ENCODE measurements around the gene EYS. TPM values are rescaled to one million over a fixed set of nuclear protein-coding genes. Genes with fewer than 3 reads are reported as not detected.

EYS gene
- total and polyA plus RNA-seq, 2 of the 8 experiments (the other 6 are each of a cell fraction or from before 2014, with no cell fraction given) = 0.05 to 0.13 TPM

DNA sequence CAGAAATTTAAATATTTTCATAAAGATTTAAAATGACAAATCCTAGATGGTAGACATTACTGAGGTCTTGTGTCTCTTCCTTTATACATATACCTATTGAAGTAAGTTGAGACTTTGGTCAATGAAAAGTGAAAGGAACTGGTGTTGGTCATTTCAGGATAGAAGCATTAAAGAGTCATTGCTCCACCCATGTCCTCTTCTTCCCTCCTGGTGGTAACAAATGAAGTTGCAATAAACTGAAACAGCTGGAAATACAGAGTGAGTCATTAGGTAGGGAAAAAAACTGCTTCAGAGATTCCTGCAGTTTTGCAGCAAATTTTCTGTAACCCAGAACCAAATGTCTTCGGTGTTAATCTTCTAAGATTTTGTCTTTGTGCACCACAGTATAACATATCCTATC, 448.0 kb downstream of the EYS start:
- no peak for DNase-seq (ENCODE audit: low read depth in 1 of 2, low spot score in 2 of 2)
- Histone ChIP-seq H2BK20ac (ENCODE audit: low read length) (no peak overlapping the region), H3K9me3 (ENCODE audit: insufficient read depth in 2 of 2, low read depth in 1 of 2, low read length in 1 of 2) (no peaks in the 10 kb centered on the region)

More for the DNA sequence above, 448.0 kb downstream of the EYS start:
- H4K5ac ChIP-seq (ENCODE audit: insufficient read length, low read depth, low read length) = no peak overlapping the region
- H2BK5ac ChIP-seq (ENCODE audit: low read depth, low read length) = no peak overlapping the region
- peak; percentile 24 for FAIRE-seq
- H3K23ac ChIP-seq (ENCODE audit: insufficient read length) = no peak overlapping the region
- CTCF ChIA-PET (ENCODE audit: partially characterized antibody) = interaction anchor here (1.0 to 1.4 kb wide), 3 partner anchors 11 to 1005 kb away, joined by 3 to 4 read pairs (median 3); no protein-coding TSS in a partner anchor
- no peaks in the 10 kb centered on the region for H3K79me2 ChIP-seq (ENCODE audit: control insufficient read depth in 1 of 2, insufficient read depth in 2 of 2, low read length in 2 of 2)
- H3K79me1 ChIP-seq (ENCODE audit: low read depth, low read length) = no peaks in the 10 kb centered on the region
- POLR2A ChIA-PET (ENCODE audit: partially characterized antibody) = no interaction called here
- no peaks in the 10 kb centered on the region for H4K20me1 ChIP-seq (replicated peaks in 1 of 2; ENCODE audit: control insufficient read depth in 1 of 2, insufficient read depth in 2 of 2, low read length in 2 of 2)
- H3K14ac ChIP-seq (ENCODE audit: insufficient read length) = no peak overlapping the region
- no peaks in the 10 kb centered on the region for H3K4me1 ChIP-seq (replicated peaks in 1 of 4; ENCODE audit: control insufficient read depth in 3 of 4, insufficient read depth in 4 of 4, low read length in 3 of 4)
- H2BK120ac ChIP-seq (replicated peaks; ENCODE audit: low read depth, low read length) = no peak overlapping the region
- H3K4me2 ChIP-seq (ENCODE audit: insufficient read depth in 1 of 2, low read depth in 2 of 2, low read length in 2 of 2) = no peak overlapping the region
- H2AFZ ChIP-seq (ENCODE audit: low read length) = no peak overlapping the region
- TF ChIP-seq RAD21 (IDR thresholded peaks at IDR 0.05 in 1 of 2, conservative IDR thresholded peaks at IDR 0.05 in 1 of 2; ENCODE audit: low read depth in 2 of 2, low read length in 2 of 2) = peak in 1 of 2 experiments; percentile 37; a peak in 2 of 4 replicates
- no peak for TF ChIP-seq GABPA (IDR thresholded peaks at IDR 0.05; ENCODE audit: borderline replicate concordance, insufficient read depth, low read length)
- TF ChIP-seq, protein P1, sequence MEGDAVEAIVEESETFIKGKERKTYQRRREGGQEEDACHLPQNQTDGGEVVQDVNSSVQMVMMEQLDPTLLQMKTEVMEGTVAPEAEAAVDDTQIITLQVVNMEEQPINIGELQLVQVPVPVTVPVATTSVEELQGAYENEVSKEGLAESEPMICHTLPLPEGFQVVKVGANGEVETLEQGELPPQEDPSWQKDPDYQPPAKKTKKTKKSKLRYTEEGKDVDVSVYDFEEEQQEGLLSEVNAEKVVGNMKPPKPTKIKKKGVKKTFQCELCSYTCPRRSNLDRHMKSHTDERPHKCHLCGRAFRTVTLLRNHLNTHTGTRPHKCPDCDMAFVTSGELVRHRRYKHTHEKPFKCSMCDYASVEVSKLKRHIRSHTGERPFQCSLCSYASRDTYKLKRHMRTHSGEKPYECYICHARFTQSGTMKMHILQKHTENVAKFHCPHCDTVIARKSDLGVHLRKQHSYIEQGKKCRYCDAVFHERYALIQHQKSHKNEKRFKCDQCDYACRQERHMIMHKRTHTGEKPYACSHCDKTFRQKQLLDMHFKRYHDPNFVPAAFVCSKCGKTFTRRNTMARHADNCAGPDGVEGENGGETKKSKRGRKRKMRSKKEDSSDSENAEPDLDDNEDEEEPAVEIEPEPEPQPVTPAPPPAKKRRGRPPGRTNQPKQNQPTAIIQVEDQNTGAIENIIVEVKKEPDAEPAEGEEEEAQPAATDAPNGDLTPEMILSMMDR (IDR thresholded peaks at IDR 0.05; ENCODE audit: control extremely low read depth in 1 of 3, insufficient read depth in 1 of 3, low read depth in 1 of 3, low read length in 3 of 3) = peak in 1 of 3 experiments; percentile 33; a peak in 1 of 4 replicates
- no peak for TF ChIP-seq HDAC2 (IDR thresholded peaks at IDR 0.05; ENCODE audit: borderline replicate concordance in 1 of 2, low read depth in 2 of 2, low read length in 2 of 2)
- TF ChIP-seq PHF8 (conservative IDR thresholded peaks at IDR 0.05; ENCODE audit: low read depth, low read length) = no peak
- TF ChIP-seq JUND (IDR thresholded peaks at IDR 0.05; ENCODE audit: low read length) = peak; percentile 80
- TF ChIP-seq SP1 (IDR thresholded peaks at IDR 0.05; ENCODE audit: low read depth, low read length) = no peak
- H3K9ac ChIP-seq (replicated peaks in 1 of 4; ENCODE audit: extremely low read depth in 1 of 4, low read depth in 3 of 4, low read length in 3 of 4) = no peak overlapping the region
- no peak overlapping the region for H4K8ac ChIP-seq (ENCODE audit: extremely low read depth, insufficient read depth, low read length)
- no peaks in the 10 kb centered on the region for H3K36me3 ChIP-seq (ENCODE audit: control insufficient read depth in 2 of 4, insufficient read depth in 4 of 4, low read length in 3 of 4)
- no peak overlapping the region for H3K27ac ChIP-seq (ENCODE audit: low read depth, low read length)
- no peak overlapping the region for H3K18ac ChIP-seq (ENCODE audit: extremely low read depth, low read length)
- no peak overlapping the region for H3K56ac ChIP-seq (replicated peaks; ENCODE audit: insufficient read length, low read depth, low read length)
- no peak overlapping the region for H3K4me3 ChIP-seq (ENCODE audit: extremely low read depth in 1 of 4, insufficient read depth in 2 of 4, low read depth in 3 of 4, low read length in 4 of 4)
- WGBS, 2 experiments (ENCODE audit: extremely low coverage in 1 of 2, insufficient coverage in 1 of 2, insufficient read length in 1 of 2, insufficient replicate concordance in 2 of 2, low coverage in 1 of 2, low lambda C conversion rate in 2 of 2, missing lambda C conversion rate in 1 of 2) = 87% methylated on average over 1 of the region's 1 CpG; no CpG with 5 or more reads in 1 of the 2 experiments
- H3K27me3 ChIP-seq (replicated peaks in 1 of 4; ENCODE audit: control insufficient read depth in 3 of 4, extremely low read depth in 1 of 4, insufficient read depth in 3 of 4, low read length in 3 of 4) = no peaks in the 10 kb centered on the region
- H2BK15ac ChIP-seq (ENCODE audit: low read length) = no peak overlapping the region
- no peak overlapping the region for H2AK5ac ChIP-seq (ENCODE audit: low read depth, low read length)
- H4K91ac ChIP-seq (replicated peaks; ENCODE audit: insufficient read length, low read length) = no peak overlapping the region
- H2BK12ac ChIP-seq (ENCODE audit: low read depth, low read length) = no peak overlapping the region
- no peaks in the 10 kb centered on the region for H3K23me2 ChIP-seq (ENCODE audit: low read depth, low read length)
- no peak overlapping the region for H3K4ac ChIP-seq (replicated peaks; ENCODE audit: insufficient read length, low read depth, low read length)

All from H1 (cell line).